Thoracic aorta (tissue), 2 donors: Measurements from ENCODE around the gene MED13L. TPM values are rescaled to one million over a fixed set of nuclear protein-coding genes. Genes with fewer than 3 reads are reported as not detected.

Experiments used
- ATAC-seq: fragments of 150-250 bp; one replicate; pipeline ENCODE4 v1.8.0; 2017; ENCODE audit warnings: low read depth; ENCODE audit not compliant: insufficient number of reproducible peaks, low FRiP score
- DNase-seq: peaks from one replicate; pipeline ENCODE4 v3.0.0-alpha.2; 2020; ENCODE audit warnings: low spot score
- H3K27ac ChIP-seq, 2 donors: fragments of 200-600 bp; sonication (generic); 1 replicate in 1 of 2; 2 replicates in 1 of 2; pipeline ENCODE4 v1.5.1; 2016; ENCODE audit warnings: mild to moderate bottlenecking in 2 of 2, moderate library complexity in 2 of 2
- H3K27me3 ChIP-seq: fragments of 200-600 bp; sonication (generic); replicated peaks from 2 replicates; pipeline ENCODE4 v1.6.0; 2016; ENCODE audit warnings: mild to moderate bottlenecking; ENCODE audit not compliant: insufficient read depth
- H3K36me3 ChIP-seq: fragments of 200-600 bp; sonication (generic); one replicate; pipeline ENCODE4 v1.5.1; 2016
- H3K4me1 ChIP-seq, 2 donors: fragments of 200-600 bp; sonication (generic); 1 replicate in 1 of 2; 2 replicates in 1 of 2; pipeline versions ENCODE4 v1.5.1 to v1.6.0; 2016; ENCODE audit warnings: low read depth in 2 of 2, mild to moderate bottlenecking in 1 of 2; ENCODE audit not compliant: control insufficient read depth in 1 of 2
- H3K4me3 ChIP-seq: fragments of 200-600 bp; sonication (generic); 2 replicates; pipeline ENCODE4 v1.5.1; 2016; ENCODE audit warnings: mild to moderate bottlenecking
- H3K9me3 ChIP-seq: fragments of 200-600 bp; sonication (generic); 2 replicates; pipeline ENCODE4 v1.5.1; 2016
- CTCF ChIP-seq: fragments of 200-600 bp; sonication (generic); IDR thresholded peaks from one replicate; pipeline ENCODE4 v1.5.1; 2019; ENCODE audit warnings: antibody characterized with exemption
- total RNA-seq, 2 donors: library from RNA; depleted of rRNA; stranded (reverse); fragments of >200 nt; gene quantifications; one replicate each; pipeline versions ENCODE4 v1.1.0 to v1.2.3, GENCODE V29; 2016

MED13L gene
- total RNA-seq, 2 donors from 2014 or later = 186 to 221 TPM

- H3K4me1 ChIP-seq = peaks cover 68 to 92% of the 10 kb centered on the region in 2 donors
- H3K27ac ChIP-seq = no peak overlapping the region
- no peaks in the 10 kb centered on the region for H3K27me3 ChIP-seq
- no peaks in the 10 kb centered on the region for H3K36me3 ChIP-seq
- H3K4me3 ChIP-seq = no peak overlapping the region
- no peak for ATAC-seq
- H3K9me3 ChIP-seq = no peaks in the 10 kb centered on the region
- DNase-seq = no peak
- TF ChIP-seq CTCF = no peak
These were observed 146.3 kb downstream of the MED13L start for GRCh38 chr12:116131176-116131575.

GRCh38 chr12:116130431-116130830 is 147.1 kb downstream of the MED13L start:
- TF ChIP-seq CTCF = no peak
- Histone ChIP-seq H3K4me3 (peak overlapping the region; percentile 28), H3K36me3 (no peaks in the 10 kb centered on the region), H3K4me1 (peaks cover 69 to 92% of the 10 kb centered on the region in 2 donors), H3K27me3 (no peaks in the 10 kb centered on the region), H3K27ac (peak overlapping the region in 1 of 2 donors; percentile 8), H3K9me3 (no peaks in the 10 kb centered on the region)
- no peak for ATAC-seq
- no peak for DNase-seq

- H3K4me1 ChIP-seq = peaks cover 65 to 96% of the 10 kb centered on the region in 2 donors
These were observed 148.7 kb downstream of the MED13L start for GRCh38 chr12:116128779-116129178.

GRCh38 chr12:116127859-116128258 is 149.6 kb downstream of the MED13L start:
- ATAC-seq = no peak
- TF ChIP-seq CTCF = no peak
- Histone ChIP-seq H3K4me3 (no peak overlapping the region), H3K36me3 (no peaks in the 10 kb centered on the region), H3K27ac (no peak overlapping the region), H3K9me3 (no peaks in the 10 kb centered on the region), H3K27me3 (no peaks in the 10 kb centered on the region), H3K4me1 (peaks cover 65 to 96% of the 10 kb centered on the region in 2 donors)
- no peak for DNase-seq

More at GRCh38 chr12:116128779-116129178, 148.7 kb downstream of the MED13L start:
- H3K27me3 ChIP-seq = no peaks in the 10 kb centered on the region
- H3K9me3 ChIP-seq = no peaks in the 10 kb centered on the region
- no peak for DNase-seq
- ATAC-seq = no peak
- no peak overlapping the region for H3K27ac ChIP-seq
- H3K4me3 ChIP-seq = no peak overlapping the region
- no peak for TF ChIP-seq CTCF
- no peaks in the 10 kb centered on the region for H3K36me3 ChIP-seq

GRCh38 chr12:116126610-116127009 is 150.9 kb downstream of the MED13L start:
- DNase-seq (no peak), ATAC-seq (no peak)
- no peak overlapping the region for H3K27ac ChIP-seq
- H3K4me1 ChIP-seq = peaks cover 59 to 96% of the 10 kb centered on the region in 2 donors
- no peaks in the 10 kb centered on the region for H3K9me3 ChIP-seq
- no peak overlapping the region for H3K4me3 ChIP-seq
- H3K27me3 ChIP-seq = no peaks in the 10 kb centered on the region
- H3K36me3 ChIP-seq = no peaks in the 10 kb centered on the region
- no peak for TF ChIP-seq CTCF
